HEK293 (cell line): Measurements from ENCODE around the gene CIRBP.

ENCODE experiments used
- CTCF ChIA-PET: fragments of 350-600 bp; formaldehyde crosslinking; extraction: SDS; loops from one replicate; lab custom pipeline; 2021; ENCODE audit warnings: antibody characterized with exemption; lab: Yijun Ruan, JAX
- POLR2A ChIA-PET: fragments of 300-600 bp; formaldehyde crosslinking; extraction: SDS; loops from one replicate; lab custom pipeline; 2020; ENCODE audit warnings: antibody characterized with exemption, inconsistent platforms; lab: Yijun Ruan, JAX
- H3K27ac ChIP-seq: fragments of 200-500 bp; sonication (Bioruptor generic); 2 replicates; pipeline ENCODE4 v1.5.1; 2014; ENCODE audit warnings: low read depth, low read length, control low read depth, inconsistent platforms; ENCODE audit errors: extremely low read depth
- H3K36me3 ChIP-seq, 2 experiments: fragments of 200-500 bp in 1 of 2; sonication (Bioruptor generic) in 1 of 2; 1 replicate in 1 of 2; 2 replicates in 1 of 2; pipeline ENCODE4 v1.5.1; 2014 to 2017; ENCODE audit warnings: inconsistent platforms in 2 of 2, low read length in 2 of 2; ENCODE audit not compliant: control insufficient read depth in 2 of 2, insufficient read depth in 1 of 2
- H3K4me1 ChIP-seq: fragments of 200-500 bp; sonication (Bioruptor generic); 2 replicates; pipeline ENCODE4 v1.5.1; 2014; ENCODE audit warnings: mild to moderate bottlenecking, low read length, inconsistent platforms; ENCODE audit not compliant: control insufficient read depth, insufficient read depth
- H3K4me3 ChIP-seq: 2 replicates; pipeline ENCODE4 v1.5.1; 2011; ENCODE audit warnings: low read depth, mild to moderate bottlenecking, control low read depth, low read length, moderate library complexity
- H3K9me3 ChIP-seq: fragments of 200-500 bp; sonication (Bioruptor generic); 2 replicates; pipeline ENCODE4 v1.5.1; 2014; ENCODE audit warnings: low read depth, low read length, inconsistent platforms; ENCODE audit not compliant: control insufficient read depth, insufficient read depth
- BCL11B ChIP-seq: fragments of 450-650 bp; formaldehyde crosslinking; IDR thresholded peaks from 2 replicates; pipeline ENCODE4 v1.5.1; 2016; ENCODE audit warnings: low read depth, missing biosample characterization, missing genetic modification characterization
- GLIS1 ChIP-seq: fragments of 450-650 bp; formaldehyde crosslinking; IDR thresholded peaks from 2 replicates; pipeline ENCODE4 v1.5.1; 2016; ENCODE audit warnings: missing biosample characterization, missing genetic modification characterization
- HOXA7 ChIP-seq: sonication (generic); formaldehyde crosslinking; IDR thresholded peaks from 2 replicates; pipeline ENCODE4 v1.8.1; 2022; ENCODE audit warnings: missing genetic modification reagents, borderline replicate concordance
- HOXD13 ChIP-seq: sonication (generic); formaldehyde crosslinking; IDR thresholded peaks from 2 replicates; pipeline ENCODE4 v1.8.0; 2022; ENCODE audit warnings: missing genetic modification reagents, borderline replicate concordance
- KLF7 ChIP-seq: fragments of 450-650 bp; formaldehyde crosslinking; IDR thresholded peaks from 2 replicates; pipeline ENCODE4 v1.5.1; 2016; ENCODE audit warnings: missing biosample characterization, missing genetic modification characterization, borderline replicate concordance
- SP2 ChIP-seq: fragments of 450-650 bp; formaldehyde crosslinking; IDR thresholded peaks from 2 replicates; pipeline ENCODE4 v1.5.1; 2016; ENCODE audit warnings: missing biosample characterization, missing genetic modification characterization
- ZBTB8A ChIP-seq: fragments of 450-650 bp; formaldehyde crosslinking; IDR thresholded peaks from 2 replicates; pipeline ENCODE4 v1.5.1; 2016; ENCODE audit warnings: missing biosample characterization, missing genetic modification characterization
- ZIC2 ChIP-seq: fragments of 450-650 bp; formaldehyde crosslinking; IDR thresholded peaks from 2 replicates; pipeline ENCODE4 v1.5.1; 2016; ENCODE audit warnings: missing biosample characterization, missing genetic modification characterization
- ZNF146 ChIP-seq: fragments of 450-650 bp; formaldehyde crosslinking; IDR thresholded peaks from 2 replicates; pipeline ENCODE4 v1.5.1; 2016; ENCODE audit warnings: missing biosample characterization, missing genetic modification characterization
- ZNF600 ChIP-seq: fragments of 450-650 bp; formaldehyde crosslinking; IDR thresholded peaks from 2 replicates; pipeline ENCODE4 v1.5.1; 2016; ENCODE audit warnings: missing biosample characterization, missing genetic modification characterization
- ZNF624 ChIP-seq: fragments of 450-650 bp; formaldehyde crosslinking; IDR thresholded peaks from 2 replicates; pipeline ENCODE4 v1.5.1; 2017; ENCODE audit warnings: missing biosample characterization, missing genetic modification characterization
- TF ChIP-seq, protein P1 (sequence below): fragments of 450-650 bp; formaldehyde crosslinking; IDR thresholded peaks from 2 replicates; pipeline ENCODE4 v1.5.1; 2017; ENCODE audit warnings: missing biosample characterization, missing genetic modification characterization
- TF ChIP-seq, protein P2 (sequence below): fragments of 450-650 bp; formaldehyde crosslinking; IDR thresholded peaks from 2 replicates; pipeline ENCODE4 v1.5.1; 2016; ENCODE audit warnings: missing biosample characterization, missing genetic modification characterization
- TF ChIP-seq, protein P3 (sequence below): fragments of 450-650 bp; formaldehyde crosslinking; IDR thresholded peaks from 2 replicates; pipeline ENCODE4 v1.5.1; 2017; ENCODE audit warnings: missing biosample characterization, missing genetic modification characterization
- TF ChIP-seq, protein P4 (sequence below): fragments of 450-650 bp; formaldehyde crosslinking; IDR thresholded peaks from 2 replicates; pipeline ENCODE4 v1.5.1; 2016; ENCODE audit warnings: missing biosample characterization, missing genetic modification characterization
- TF ChIP-seq, protein P5 (sequence below): fragments of 450-650 bp; formaldehyde crosslinking; conservative IDR thresholded peaks from 2 replicates; pipeline ENCODE4 v1.5.1; 2016; ENCODE audit warnings: low read depth, missing biosample characterization, missing genetic modification characterization
- TF ChIP-seq, protein P6 (sequence below): IDR thresholded peaks from 2 replicates; pipeline ENCODE4 v1.6.1; 2011; ENCODE audit warnings: mild to moderate bottlenecking, low read depth, low read length, borderline replicate concordance

The CIRBP gene

DNA sequence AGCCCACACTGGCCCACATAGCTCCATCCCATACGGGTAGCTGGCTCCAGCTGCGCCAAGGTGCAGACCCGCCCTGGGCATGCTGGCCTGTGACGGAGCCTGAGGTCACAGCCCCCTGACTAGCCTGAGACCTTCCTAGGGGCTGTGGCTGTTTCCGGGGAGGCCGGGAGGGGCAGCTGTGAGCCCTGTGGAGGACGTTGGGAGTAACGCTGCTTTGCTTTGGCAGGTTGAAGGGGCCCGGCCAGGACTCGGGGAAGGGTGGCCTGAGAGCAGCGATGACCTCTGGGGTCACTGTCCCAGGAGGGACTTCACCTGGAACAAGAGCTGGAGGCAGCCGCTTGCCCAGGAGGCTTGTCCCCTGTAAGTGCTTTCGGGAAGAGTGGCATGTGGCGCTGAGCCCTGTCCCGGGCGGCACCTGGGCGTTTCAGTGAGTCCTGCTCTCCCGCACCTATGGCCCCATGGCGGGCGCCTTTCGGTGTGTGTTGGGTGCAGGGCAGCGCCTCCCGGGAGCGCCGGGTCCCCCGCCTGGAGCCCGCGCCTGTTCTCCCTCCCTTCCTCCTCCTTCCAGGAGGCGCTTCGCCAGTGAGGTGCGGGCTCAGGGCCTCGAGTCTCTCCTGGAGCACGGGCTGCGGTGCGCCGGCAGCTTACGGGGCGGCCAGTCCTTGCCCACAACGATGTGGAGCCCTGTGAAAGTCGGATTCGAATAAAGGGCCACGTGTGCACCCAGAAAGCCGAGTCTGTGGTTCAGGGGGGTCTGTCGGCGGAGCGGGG is 5.1 kb downstream of the CIRBP start:
- POLR2A ChIA-PET = interaction anchor here (0.7 to 3.4 kb wide), 6 partner anchors 9 to 81 kb away, joined by 3 to 28 read pairs (median 9); a partner anchor contains a TSS
- CTCF ChIA-PET = interaction anchor here (0.6 to 2.8 kb wide), 3 partner anchors 30 to 550 kb away, joined by 3 to 23 read pairs (median 4); no protein-coding TSS in a partner anchor
- H3K27ac ChIP-seq = peak overlapping the region; percentile 98
- H3K36me3 ChIP-seq = peaks cover 4 to 79% of the 10 kb centered on the region in 2 experiments; a peak in 2 of 3 replicates
- 0 out of 2 replicates have a peak, but pooled peaks have one; percentile 5 for TF ChIP-seq GLIS1 (tag by site-specific recombination)
- TF ChIP-seq ZBTB8A (tag by site-specific recombination) = peak; percentile 54
- peak; percentile 87 for TF ChIP-seq BCL11B (tag by site-specific recombination)
- TF ChIP-seq, protein P1, sequence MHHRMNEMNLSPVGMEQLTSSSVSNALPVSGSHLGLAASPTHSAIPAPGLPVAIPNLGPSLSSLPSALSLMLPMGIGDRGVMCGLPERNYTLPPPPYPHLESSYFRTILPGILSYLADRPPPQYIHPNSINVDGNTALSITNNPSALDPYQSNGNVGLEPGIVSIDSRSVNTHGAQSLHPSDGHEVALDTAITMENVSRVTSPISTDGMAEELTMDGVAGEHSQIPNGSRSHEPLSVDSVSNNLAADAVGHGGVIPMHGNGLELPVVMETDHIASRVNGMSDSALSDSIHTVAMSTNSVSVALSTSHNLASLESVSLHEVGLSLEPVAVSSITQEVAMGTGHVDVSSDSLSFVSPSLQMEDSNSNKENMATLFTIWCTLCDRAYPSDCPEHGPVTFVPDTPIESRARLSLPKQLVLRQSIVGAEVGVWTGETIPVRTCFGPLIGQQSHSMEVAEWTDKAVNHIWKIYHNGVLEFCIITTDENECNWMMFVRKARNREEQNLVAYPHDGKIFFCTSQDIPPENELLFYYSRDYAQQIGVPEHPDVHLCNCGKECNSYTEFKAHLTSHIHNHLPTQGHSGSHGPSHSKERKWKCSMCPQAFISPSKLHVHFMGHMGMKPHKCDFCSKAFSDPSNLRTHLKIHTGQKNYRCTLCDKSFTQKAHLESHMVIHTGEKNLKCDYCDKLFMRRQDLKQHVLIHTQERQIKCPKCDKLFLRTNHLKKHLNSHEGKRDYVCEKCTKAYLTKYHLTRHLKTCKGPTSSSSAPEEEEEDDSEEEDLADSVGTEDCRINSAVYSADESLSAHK (tag by site-specific recombination) = peak; percentile 8; the same call in 1 of the 2 replicates
- no peak for TF ChIP-seq KLF7 (tag by site-specific recombination)
- no peak for TF ChIP-seq HOXA7 (CRISPR knock-in tag)
- TF ChIP-seq, protein P2, sequence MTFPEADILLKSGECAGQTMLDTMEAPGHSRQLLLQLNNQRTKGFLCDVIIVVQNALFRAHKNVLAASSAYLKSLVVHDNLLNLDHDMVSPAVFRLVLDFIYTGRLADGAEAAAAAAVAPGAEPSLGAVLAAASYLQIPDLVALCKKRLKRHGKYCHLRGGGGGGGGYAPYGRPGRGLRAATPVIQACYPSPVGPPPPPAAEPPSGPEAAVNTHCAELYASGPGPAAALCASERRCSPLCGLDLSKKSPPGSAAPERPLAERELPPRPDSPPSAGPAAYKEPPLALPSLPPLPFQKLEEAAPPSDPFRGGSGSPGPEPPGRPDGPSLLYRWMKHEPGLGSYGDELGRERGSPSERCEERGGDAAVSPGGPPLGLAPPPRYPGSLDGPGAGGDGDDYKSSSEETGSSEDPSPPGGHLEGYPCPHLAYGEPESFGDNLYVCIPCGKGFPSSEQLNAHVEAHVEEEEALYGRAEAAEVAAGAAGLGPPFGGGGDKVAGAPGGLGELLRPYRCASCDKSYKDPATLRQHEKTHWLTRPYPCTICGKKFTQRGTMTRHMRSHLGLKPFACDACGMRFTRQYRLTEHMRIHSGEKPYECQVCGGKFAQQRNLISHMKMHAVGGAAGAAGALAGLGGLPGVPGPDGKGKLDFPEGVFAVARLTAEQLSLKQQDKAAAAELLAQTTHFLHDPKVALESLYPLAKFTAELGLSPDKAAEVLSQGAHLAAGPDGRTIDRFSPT (tag by site-specific recombination) = peak; percentile 59
- no peak for TF ChIP-seq ZIC2
- TF ChIP-seq, protein P3, sequence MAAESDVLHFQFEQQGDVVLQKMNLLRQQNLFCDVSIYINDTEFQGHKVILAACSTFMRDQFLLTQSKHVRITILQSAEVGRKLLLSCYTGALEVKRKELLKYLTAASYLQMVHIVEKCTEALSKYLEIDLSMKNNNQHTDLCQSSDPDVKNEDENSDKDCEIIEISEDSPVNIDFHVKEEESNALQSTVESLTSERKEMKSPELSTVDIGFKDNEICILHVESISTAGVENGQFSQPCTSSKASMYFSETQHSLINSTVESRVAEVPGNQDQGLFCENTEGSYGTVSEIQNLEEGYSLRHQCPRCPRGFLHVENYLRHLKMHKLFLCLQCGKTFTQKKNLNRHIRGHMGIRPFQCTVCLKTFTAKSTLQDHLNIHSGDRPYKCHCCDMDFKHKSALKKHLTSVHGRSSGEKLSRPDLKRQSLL (tag by site-specific recombination) = peak; percentile 36; the same call in 1 of the 2 replicates
- TF ChIP-seq, all 188 proteins: peak for 6
- Histone ChIP-seq H3K4me3 (peak overlapping the region; percentile 44), H3K4me1 (peaks cover 16% of the 10 kb centered on the region), H3K9me3 (no peaks in the 10 kb centered on the region)

DNA sequence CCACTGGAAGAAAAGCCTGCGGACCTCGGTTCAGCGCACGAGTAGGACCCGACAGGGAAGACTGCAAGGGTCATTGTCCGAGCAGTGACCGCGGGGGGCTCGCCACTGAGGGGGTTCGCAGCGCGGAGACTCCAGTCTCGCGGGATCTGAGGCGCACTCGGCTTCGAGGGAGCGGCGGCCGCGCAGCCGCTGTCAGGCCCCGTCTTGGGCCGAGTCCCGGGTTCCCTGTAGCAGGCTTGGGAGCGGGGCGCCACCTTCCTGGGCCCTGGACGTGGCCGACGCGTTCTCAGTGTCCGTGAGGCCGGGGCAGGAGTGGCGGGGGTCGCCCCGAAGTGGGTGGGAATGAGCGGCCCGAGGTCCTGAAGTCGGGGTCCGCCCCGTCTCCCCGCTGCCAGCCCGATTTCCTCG is 5.7 kb downstream of the CIRBP start:
- peaks cover 4 to 83% of the 10 kb centered on the region in 2 experiments; a peak in 2 of 3 replicates for H3K36me3 ChIP-seq
- POLR2A ChIA-PET = interaction anchor here (0.6 to 3.4 kb wide), 15 partner anchors 9 to 123 kb away, joined by 3 to 28 read pairs (median 4); partner anchors contain the start of genes ATP5F1D and NDUFS7
- TF ChIP-seq HOXD13 (CRISPR knock-in tag) (no peak), ZNF600 (tag by site-specific recombination) (peak; percentile 90), ZNF146 (tag by site-specific recombination) (peak; percentile 40; the same call in 1 of the 2 replicates), ZNF624 (tag by site-specific recombination) (no peak), SP2 (tag by site-specific recombination) (peak; percentile 33; the same call in 1 of the 2 replicates)
- TF ChIP-seq, protein P4, sequence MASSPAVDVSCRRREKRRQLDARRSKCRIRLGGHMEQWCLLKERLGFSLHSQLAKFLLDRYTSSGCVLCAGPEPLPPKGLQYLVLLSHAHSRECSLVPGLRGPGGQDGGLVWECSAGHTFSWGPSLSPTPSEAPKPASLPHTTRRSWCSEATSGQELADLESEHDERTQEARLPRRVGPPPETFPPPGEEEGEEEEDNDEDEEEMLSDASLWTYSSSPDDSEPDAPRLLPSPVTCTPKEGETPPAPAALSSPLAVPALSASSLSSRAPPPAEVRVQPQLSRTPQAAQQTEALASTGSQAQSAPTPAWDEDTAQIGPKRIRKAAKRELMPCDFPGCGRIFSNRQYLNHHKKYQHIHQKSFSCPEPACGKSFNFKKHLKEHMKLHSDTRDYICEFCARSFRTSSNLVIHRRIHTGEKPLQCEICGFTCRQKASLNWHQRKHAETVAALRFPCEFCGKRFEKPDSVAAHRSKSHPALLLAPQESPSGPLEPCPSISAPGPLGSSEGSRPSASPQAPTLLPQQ (tag by site-specific recombination) = peak; percentile 78
- TF ChIP-seq, protein P5, sequence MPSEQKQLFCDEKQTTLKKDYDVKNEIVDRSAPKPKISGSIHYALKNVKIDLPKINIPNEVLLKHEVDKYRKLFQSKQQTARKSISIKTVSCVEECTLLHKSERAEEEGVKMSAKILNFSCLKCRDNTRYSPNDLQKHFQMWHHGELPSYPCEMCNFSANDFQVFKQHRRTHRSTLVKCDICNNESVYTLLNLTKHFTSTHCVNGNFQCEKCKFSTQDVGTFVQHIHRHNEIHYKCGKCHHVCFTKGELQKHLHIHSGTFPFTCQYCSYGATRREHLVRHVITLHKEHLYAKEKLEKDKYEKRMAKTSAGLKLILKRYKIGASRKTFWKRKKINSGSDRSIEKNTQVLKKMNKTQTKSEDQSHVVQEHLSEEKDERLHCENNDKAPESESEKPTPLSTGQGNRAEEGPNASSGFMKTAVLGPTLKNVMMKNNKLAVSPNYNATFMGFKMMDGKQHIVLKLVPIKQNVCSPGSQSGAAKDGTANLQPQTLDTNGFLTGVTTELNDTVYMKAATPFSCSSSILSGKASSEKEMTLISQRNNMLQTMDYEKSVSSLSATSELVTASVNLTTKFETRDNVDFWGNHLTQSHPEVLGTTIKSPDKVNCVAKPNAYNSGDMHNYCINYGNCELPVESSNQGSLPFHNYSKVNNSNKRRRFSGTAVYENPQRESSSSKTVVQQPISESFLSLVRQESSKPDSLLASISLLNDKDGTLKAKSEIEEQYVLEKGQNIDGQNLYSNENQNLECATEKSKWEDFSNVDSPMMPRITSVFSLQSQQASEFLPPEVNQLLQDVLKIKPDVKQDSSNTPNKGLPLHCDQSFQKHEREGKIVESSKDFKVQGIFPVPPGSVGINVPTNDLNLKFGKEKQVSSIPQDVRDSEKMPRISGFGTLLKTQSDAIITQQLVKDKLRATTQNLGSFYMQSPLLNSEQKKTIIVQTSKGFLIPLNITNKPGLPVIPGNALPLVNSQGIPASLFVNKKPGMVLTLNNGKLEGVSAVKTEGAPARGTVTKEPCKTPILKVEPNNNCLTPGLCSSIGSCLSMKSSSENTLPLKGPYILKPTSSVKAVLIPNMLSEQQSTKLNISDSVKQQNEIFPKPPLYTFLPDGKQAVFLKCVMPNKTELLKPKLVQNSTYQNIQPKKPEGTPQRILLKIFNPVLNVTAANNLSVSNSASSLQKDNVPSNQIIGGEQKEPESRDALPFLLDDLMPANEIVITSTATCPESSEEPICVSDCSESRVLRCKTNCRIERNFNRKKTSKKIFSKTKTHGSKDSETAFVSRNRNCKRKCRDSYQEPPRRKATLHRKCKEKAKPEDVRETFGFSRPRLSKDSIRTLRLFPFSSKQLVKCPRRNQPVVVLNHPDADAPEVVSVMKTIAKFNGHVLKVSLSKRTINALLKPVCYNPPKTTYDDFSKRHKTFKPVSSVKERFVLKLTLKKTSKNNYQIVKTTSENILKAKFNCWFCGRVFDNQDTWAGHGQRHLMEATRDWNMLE (tag by site-specific recombination) = no peak
- TF ChIP-seq, protein P6, sequence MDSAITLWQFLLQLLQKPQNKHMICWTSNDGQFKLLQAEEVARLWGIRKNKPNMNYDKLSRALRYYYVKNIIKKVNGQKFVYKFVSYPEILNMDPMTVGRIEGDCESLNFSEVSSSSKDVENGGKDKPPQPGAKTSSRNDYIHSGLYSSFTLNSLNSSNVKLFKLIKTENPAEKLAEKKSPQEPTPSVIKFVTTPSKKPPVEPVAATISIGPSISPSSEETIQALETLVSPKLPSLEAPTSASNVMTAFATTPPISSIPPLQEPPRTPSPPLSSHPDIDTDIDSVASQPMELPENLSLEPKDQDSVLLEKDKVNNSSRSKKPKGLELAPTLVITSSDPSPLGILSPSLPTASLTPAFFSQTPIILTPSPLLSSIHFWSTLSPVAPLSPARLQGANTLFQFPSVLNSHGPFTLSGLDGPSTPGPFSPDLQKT = no peak

More for the DNA sequence above, 5.7 kb downstream of the CIRBP start:
- H3K27ac ChIP-seq = peak overlapping the region; percentile 98
- peaks cover 16% of the 10 kb centered on the region for H3K4me1 ChIP-seq
- H3K4me3 ChIP-seq = peak overlapping the region; percentile 44
- H3K9me3 ChIP-seq = no peaks in the 10 kb centered on the region
- CTCF ChIA-PET = interaction anchor here (0.8 to 1.0 kb wide), 2 partner anchors 8 to 31 kb away, joined by 4 to 5 read pairs; no protein-coding TSS in a partner anchor
